ENCODE measurements around the gene PDIA4. TPM values are rescaled to one million over a fixed set of nuclear protein-coding genes. Genes with fewer than 3 reads are reported as not detected.

PDIA4 gene
- total RNA-seq, 1 experiment from 2014 or later = 281 TPM

DNA sequence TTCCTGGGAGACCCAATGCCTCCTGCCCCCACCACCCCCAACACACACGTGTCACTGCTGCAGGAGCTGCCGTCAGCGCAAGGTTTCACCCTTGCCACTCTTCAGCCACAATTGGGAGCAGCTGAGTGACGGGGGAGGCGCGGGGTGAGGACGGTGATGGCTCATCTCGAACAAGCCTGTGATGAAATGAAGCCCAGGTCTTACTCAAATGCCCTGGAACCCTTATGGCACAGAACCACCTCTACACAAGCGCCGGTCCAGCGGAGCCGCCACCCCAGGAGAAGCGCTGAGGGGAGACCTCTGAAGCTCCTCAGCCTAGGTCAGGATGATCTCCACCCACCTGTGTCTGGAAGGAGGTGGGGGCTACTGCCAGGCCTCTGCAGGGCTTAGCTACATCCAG, 25.7 kb downstream of the PDIA4 start:
- Histone ChIP-seq H3K4me3 (ENCODE audit: low read depth in 2 of 2, low read length in 2 of 2) (no peak overlapping the region), H3K27ac (ENCODE audit: low read length) (no peak overlapping the region), H3K36me3 (ENCODE audit: control insufficient read depth, insufficient read depth, low read length) (peaks cover 20% of the 10 kb centered on the region), H3K9me3 (ENCODE audit: control insufficient read depth, insufficient read depth, low read depth, low read length) (no peaks in the 10 kb centered on the region), H3K27me3 (ENCODE audit: control insufficient read depth, insufficient read depth, low read length) (no peaks in the 10 kb centered on the region), H3K4me1 (ENCODE audit: control insufficient read depth, insufficient read depth, low read length) (no peaks in the 10 kb centered on the region)
- BruUV-seq (replicated peaks) = no TSS peak
- in situ Hi-C loops (cut with HindIII; ENCODE audit: low pct_unique_long_range_greater_than_20kb, low sequenced_read_pairs) = no loop called here
- ChIA-PET POLR2A (no interaction called here), CTCF (no interaction called here)
- TF ChIP-seq, protein P1, sequence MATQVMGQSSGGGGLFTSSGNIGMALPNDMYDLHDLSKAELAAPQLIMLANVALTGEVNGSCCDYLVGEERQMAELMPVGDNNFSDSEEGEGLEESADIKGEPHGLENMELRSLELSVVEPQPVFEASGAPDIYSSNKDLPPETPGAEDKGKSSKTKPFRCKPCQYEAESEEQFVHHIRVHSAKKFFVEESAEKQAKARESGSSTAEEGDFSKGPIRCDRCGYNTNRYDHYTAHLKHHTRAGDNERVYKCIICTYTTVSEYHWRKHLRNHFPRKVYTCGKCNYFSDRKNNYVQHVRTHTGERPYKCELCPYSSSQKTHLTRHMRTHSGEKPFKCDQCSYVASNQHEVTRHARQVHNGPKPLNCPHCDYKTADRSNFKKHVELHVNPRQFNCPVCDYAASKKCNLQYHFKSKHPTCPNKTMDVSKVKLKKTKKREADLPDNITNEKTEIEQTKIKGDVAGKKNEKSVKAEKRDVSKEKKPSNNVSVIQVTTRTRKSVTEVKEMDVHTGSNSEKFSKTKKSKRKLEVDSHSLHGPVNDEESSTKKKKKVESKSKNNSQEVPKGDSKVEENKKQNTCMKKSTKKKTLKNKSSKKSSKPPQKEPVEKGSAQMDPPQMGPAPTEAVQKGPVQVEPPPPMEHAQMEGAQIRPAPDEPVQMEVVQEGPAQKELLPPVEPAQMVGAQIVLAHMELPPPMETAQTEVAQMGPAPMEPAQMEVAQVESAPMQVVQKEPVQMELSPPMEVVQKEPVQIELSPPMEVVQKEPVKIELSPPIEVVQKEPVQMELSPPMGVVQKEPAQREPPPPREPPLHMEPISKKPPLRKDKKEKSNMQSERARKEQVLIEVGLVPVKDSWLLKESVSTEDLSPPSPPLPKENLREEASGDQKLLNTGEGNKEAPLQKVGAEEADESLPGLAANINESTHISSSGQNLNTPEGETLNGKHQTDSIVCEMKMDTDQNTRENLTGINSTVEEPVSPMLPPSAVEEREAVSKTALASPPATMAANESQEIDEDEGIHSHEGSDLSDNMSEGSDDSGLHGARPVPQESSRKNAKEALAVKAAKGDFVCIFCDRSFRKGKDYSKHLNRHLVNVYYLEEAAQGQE (IDR thresholded peaks at IDR 0.05; ENCODE audit: insufficient read depth in 1 of 2, low read depth in 2 of 2, low read length in 1 of 2) = no peak
- no peak for TF ChIP-seq TCF7L2 (IDR thresholded peaks at IDR 0.05; ENCODE audit: low read depth, low read length)
- TF ChIP-seq SIN3A (IDR thresholded peaks at IDR 0.05; ENCODE audit: borderline replicate concordance, insufficient read depth, low read depth, low read length) = no peak
- TF ChIP-seq POLR2AphosphoS5 (IDR thresholded peaks at IDR 0.05; ENCODE audit: low read depth, low read length) = no peak
- TF ChIP-seq, protein P2, sequence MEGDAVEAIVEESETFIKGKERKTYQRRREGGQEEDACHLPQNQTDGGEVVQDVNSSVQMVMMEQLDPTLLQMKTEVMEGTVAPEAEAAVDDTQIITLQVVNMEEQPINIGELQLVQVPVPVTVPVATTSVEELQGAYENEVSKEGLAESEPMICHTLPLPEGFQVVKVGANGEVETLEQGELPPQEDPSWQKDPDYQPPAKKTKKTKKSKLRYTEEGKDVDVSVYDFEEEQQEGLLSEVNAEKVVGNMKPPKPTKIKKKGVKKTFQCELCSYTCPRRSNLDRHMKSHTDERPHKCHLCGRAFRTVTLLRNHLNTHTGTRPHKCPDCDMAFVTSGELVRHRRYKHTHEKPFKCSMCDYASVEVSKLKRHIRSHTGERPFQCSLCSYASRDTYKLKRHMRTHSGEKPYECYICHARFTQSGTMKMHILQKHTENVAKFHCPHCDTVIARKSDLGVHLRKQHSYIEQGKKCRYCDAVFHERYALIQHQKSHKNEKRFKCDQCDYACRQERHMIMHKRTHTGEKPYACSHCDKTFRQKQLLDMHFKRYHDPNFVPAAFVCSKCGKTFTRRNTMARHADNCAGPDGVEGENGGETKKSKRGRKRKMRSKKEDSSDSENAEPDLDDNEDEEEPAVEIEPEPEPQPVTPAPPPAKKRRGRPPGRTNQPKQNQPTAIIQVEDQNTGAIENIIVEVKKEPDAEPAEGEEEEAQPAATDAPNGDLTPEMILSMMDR (IDR thresholded peaks at IDR 0.05) = no peak
- no peak for ATAC-seq
- intact Hi-C loops (cut with micrococcal nuclease; ENCODE audit: unreplicated experiment) = no loop called here
- no peak for DNase-seq (ENCODE audit: low read depth, low spot score)

DNA sequence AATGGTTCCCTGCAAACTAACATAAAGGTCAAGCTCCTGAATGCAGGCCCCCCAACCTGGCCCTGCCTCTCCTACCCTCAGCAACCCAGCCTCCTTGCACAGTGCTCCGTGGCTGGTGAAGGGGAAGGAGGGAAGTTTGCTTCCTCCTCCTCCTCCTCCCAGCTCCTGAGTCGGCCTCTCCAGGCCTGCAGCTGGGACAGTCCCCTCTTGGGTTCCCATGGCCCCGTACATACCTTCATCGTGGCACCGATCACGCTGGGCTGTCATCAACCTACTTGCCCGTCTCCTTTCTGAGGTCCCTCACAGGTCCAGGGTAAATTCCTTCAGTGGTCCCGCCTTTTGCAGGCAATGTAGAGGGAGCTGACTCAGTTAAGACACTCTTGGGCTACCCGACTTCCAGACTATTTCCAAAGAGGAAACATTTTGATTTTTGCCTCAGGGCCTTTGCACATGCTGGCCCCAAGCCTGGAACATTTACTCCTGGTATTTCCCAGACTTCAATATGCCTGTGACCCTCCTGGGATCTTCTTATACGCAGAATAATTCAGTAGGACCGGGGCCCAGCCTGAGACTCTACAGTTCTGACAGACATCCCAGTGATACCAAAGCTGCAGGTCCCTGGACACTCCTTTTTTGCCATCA, 26.8 kb downstream of the PDIA4 start:
- Histone ChIP-seq H3K9me3 (ENCODE audit: control insufficient read depth, insufficient read depth, low read depth, low read length) (no peaks in the 10 kb centered on the region), H3K27ac (ENCODE audit: low read length) (no peak overlapping the region), H3K27me3 (ENCODE audit: control insufficient read depth, insufficient read depth, low read length) (no peaks in the 10 kb centered on the region), H3K36me3 (ENCODE audit: control insufficient read depth, insufficient read depth, low read length) (peaks cover 16% of the 10 kb centered on the region), H3K4me1 (ENCODE audit: control insufficient read depth, insufficient read depth, low read length) (no peaks in the 10 kb centered on the region), H3K4me3 (ENCODE audit: low read depth in 2 of 2, low read length in 2 of 2) (no peak overlapping the region)
- ATAC-seq = no peak
- ChIA-PET POLR2A (no interaction called here), CTCF (no interaction called here)
- no TSS peak for BruUV-seq (replicated peaks)
- DNase-seq (ENCODE audit: low read depth, low spot score) = no peak
- TF ChIP-seq, protein P1 (IDR thresholded peaks at IDR 0.05; ENCODE audit: insufficient read depth in 1 of 2, low read depth in 2 of 2, low read length in 1 of 2) = no peak
- TF ChIP-seq, protein P2 (IDR thresholded peaks at IDR 0.05) = no peak
- no peak; the same call in 1 of the 2 replicates for TF ChIP-seq POLR2AphosphoS5 (IDR thresholded peaks at IDR 0.05; ENCODE audit: low read depth, low read length)
- TF ChIP-seq SIN3A (IDR thresholded peaks at IDR 0.05; ENCODE audit: borderline replicate concordance, insufficient read depth, low read depth, low read length) = no peak
- no peak for TF ChIP-seq TCF7L2 (IDR thresholded peaks at IDR 0.05; ENCODE audit: low read depth, low read length)
- in situ Hi-C loops (cut with HindIII; ENCODE audit: low pct_unique_long_range_greater_than_20kb, low sequenced_read_pairs) (no loop called here), intact Hi-C loops (cut with micrococcal nuclease; ENCODE audit: unreplicated experiment) (no loop called here)
